Measurements from ENCODE around the gene LRRC4C.
A peak's percentile ranks its signal among the peaks of the same experiment; 100 is the strongest.
"Not testable (repeated sequence)": the region's sequence is repeated elsewhere in the genome, so short reads cannot be mapped to it uniquely, and the experiment has no call there.

LRRC4C gene

GRCh38 chr11:40203606-40204005 is 1255.8 kb downstream of the LRRC4C start:
- DNase-seq = no peak

- DNase-seq = peak; percentile 0
Observed at GRCh38 chr11:40202589-40203270, 1256.7 kb downstream of the LRRC4C start.

- DNase-seq = peak; percentile 3
Observed at GRCh38 chr11:40192590-40192989, 1266.9 kb downstream of the LRRC4C start.

GRCh38 chr11:40190294-40190693 is 1269.2 kb downstream of the LRRC4C start:
- DNase-seq = no peak

GRCh38 chr11:40188848-40189247 is 1270.6 kb downstream of the LRRC4C start:
- peak; percentile 85 for DNase-seq

GRCh38 chr11:40187295-40187694 is 1272.2 kb downstream of the LRRC4C start:
- peak; percentile 26 for DNase-seq

- peak; percentile 79 for DNase-seq
Observed at GRCh38 chr11:40186437-40187263, 1272.8 kb downstream of the LRRC4C start.

- DNase-seq = peak; percentile 18
Observed at GRCh38 chr11:40185793-40186192, 1273.7 kb downstream of the LRRC4C start.

GRCh38 chr11:40183073-40184064 is 1276.1 kb downstream of the LRRC4C start:
- no peak for DNase-seq

GRCh38 chr11:40179541-40179940 is 1279.9 kb downstream of the LRRC4C start:
- DNase-seq = no peak

GRCh38 chr11:40178470-40178869 is 1281.0 kb downstream of the LRRC4C start:
- no peak for DNase-seq

GRCh38 chr11:40175980-40176379 is 1283.5 kb downstream of the LRRC4C start:
- DNase-seq = no peak

GRCh38 chr11:40170078-40170477 is 1289.4 kb downstream of the LRRC4C start:
- DNase-seq = no peak

- no peak for DNase-seq
Observed at GRCh38 chr11:40168414-40168813, 1291.0 kb downstream of the LRRC4C start.

GRCh38 chr11:40167805-40168204 is 1291.6 kb downstream of the LRRC4C start:
- DNase-seq = not testable (repeated sequence)

- DNase-seq = no peak
Observed at GRCh38 chr11:40166892-40167291, 1292.6 kb downstream of the LRRC4C start.

GRCh38 chr11:40162901-40163883 is 1296.3 kb downstream of the LRRC4C start:
- DNase-seq = no peak

- no peak for DNase-seq
Observed at GRCh38 chr11:40161854-40162410, 1297.5 kb downstream of the LRRC4C start.

- DNase-seq = no peak
Observed at GRCh38 chr11:40160418-40160817, 1299.0 kb downstream of the LRRC4C start.

- no peak for DNase-seq
Observed at GRCh38 chr11:40149721-40150120, 1309.7 kb downstream of the LRRC4C start.

- no peak for DNase-seq
Observed at GRCh38 chr11:40140560-40140959, 1318.9 kb downstream of the LRRC4C start.

All from NCI-H510A treated with DMSO at 0.1 percent for 48 hours (cell line).